Skeletal muscle satellite cell (primary cell): ENCODE results near the gene TPRG1.

Experiments
- H3K27me3 ChIP-seq: 2 replicates; pipeline ENCODE4 v1.7.0; 2013; ENCODE audit warnings: low read length; ENCODE audit not compliant: control insufficient read depth, insufficient read depth
- H3K36me3 ChIP-seq: 2 replicates; pipeline ENCODE4 v1.7.0; 2013; ENCODE audit warnings: mild to moderate bottlenecking, control low read depth, low read length; ENCODE audit not compliant: insufficient read depth
- H3K4me1 ChIP-seq: 2 replicates; pipeline ENCODE4 v1.7.0; 2013; ENCODE audit warnings: low read length; ENCODE audit not compliant: control insufficient read depth, insufficient read depth
- H3K4me2 ChIP-seq: 2 replicates; pipeline ENCODE4 v1.7.0; 2013; ENCODE audit warnings: mild to moderate bottlenecking, low read length
- H3K4me3 ChIP-seq: 2 replicates; pipeline ENCODE4 v1.7.0; 2013; ENCODE audit warnings: low read length
- H3K9ac ChIP-seq: 2 replicates; pipeline ENCODE4 v1.7.0; 2013; ENCODE audit warnings: mild to moderate bottlenecking, low read depth, low read length, moderate library complexity
- H3K9me3 ChIP-seq: replicated peaks from 2 replicates; pipeline ENCODE4 v1.7.0; 2013; ENCODE audit warnings: mild to moderate bottlenecking, control low read depth, low read length

The TPRG1 gene

GRCh38 chr3:189235214-189235613 is 63.4 kb downstream of the TPRG1 start:
- Histone ChIP-seq H3K36me3 (no peaks in the 10 kb centered on the region), H3K27me3 (no peaks in the 10 kb centered on the region), H3K9ac (no peak overlapping the region), H3K4me3 (no peak overlapping the region), H3K9me3 (no peaks in the 10 kb centered on the region), H3K4me1 (no peaks in the 10 kb centered on the region), H3K4me2 (no peak overlapping the region)

DNA sequence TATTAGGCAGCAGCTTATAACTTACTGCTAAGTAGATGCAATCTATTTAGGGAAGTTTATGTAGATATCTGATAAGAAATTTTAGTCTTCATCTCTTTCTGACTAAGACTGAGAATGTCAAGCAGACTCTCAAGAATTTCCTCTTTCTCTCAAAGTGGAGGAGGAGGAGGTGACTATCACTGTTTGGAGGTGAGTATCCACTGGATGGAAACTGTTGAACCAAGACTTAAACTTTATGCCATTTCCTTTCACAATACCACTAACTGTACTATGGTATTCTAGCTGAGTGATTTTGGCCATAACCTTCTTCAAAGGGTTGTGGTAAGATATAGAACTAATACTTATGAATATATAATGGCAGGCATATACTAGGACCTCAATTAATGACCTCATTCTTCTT is 64.6 kb downstream of the TPRG1 start:
- no peaks in the 10 kb centered on the region for H3K9me3 ChIP-seq
- no peaks in the 10 kb centered on the region for H3K27me3 ChIP-seq
- no peaks in the 10 kb centered on the region for H3K36me3 ChIP-seq
- H3K4me1 ChIP-seq = no peaks in the 10 kb centered on the region
- no peak overlapping the region for H3K4me3 ChIP-seq
- no peak overlapping the region for H3K9ac ChIP-seq
- no peak overlapping the region for H3K4me2 ChIP-seq

DNA sequence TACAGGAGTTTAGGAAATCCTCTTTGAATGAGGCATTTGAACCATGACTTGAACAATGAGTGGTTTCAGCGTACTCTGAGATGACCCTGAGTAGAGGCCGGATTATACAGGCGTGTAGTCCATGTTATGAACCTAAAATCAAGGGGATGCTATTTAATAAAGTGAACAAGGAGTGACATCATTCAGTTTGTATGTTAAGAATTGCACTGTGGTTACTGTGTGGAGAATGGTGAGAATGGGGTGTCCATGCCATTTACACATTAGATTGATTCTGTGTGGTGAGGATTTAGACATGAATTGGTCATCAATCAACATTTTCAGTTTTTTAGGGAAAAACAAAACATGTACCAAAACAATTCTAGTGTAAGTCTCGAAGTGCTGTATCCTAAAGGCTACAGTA is 65.8 kb downstream of the TPRG1 start:
- no peak overlapping the region for H3K4me2 ChIP-seq
- H3K27me3 ChIP-seq = no peaks in the 10 kb centered on the region
- no peaks in the 10 kb centered on the region for H3K4me1 ChIP-seq
- no peak overlapping the region for H3K4me3 ChIP-seq
- no peaks in the 10 kb centered on the region for H3K36me3 ChIP-seq
- H3K9me3 ChIP-seq = no peaks in the 10 kb centered on the region
- no peak overlapping the region for H3K9ac ChIP-seq

DNA sequence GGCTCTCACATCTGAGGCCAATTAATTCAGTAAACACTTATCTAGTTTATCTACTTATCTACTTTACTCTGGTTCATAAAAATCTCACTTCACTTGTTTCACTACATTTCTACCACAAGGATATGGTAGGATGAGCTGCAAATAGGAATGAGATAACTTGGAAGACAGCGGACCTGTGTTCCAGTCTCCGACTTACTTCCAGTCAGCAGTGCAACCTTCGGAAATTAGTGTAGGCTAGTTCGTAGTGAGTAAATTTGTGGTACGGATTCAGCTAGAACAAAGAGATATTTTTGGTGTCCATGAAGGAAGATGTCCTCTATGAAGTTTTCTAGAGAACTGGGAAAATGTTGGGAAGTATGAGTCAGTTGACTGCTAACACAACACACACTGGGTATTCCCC is 66.3 kb downstream of the TPRG1 start:
- Histone ChIP-seq H3K4me1 (no peaks in the 10 kb centered on the region), H3K4me2 (no peak overlapping the region), H3K9me3 (no peaks in the 10 kb centered on the region), H3K27me3 (no peaks in the 10 kb centered on the region), H3K9ac (no peak overlapping the region), H3K4me3 (no peak overlapping the region), H3K36me3 (no peaks in the 10 kb centered on the region)

DNA sequence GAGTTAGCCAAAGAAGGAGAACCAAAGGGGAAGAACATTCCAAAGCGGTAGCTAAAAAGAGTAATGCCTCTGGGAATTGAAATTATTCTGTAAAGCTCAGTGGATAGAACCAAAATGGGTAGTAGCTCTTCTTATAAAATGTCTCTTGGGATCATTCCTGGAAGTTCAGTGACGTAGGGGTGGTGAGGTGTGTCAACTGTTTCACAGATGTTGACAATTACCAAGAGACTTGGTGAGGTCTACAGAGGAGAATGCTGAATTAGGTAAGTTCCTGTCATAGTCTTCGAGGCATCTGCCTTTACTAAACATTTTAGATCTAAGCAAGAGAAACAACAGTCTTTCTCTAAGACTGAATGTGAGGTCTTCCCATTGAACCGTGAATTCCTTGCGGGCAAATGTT is 67.8 kb downstream of the TPRG1 start:
- Histone ChIP-seq H3K27me3 (no peaks in the 10 kb centered on the region), H3K9ac (no peak overlapping the region), H3K4me3 (no peak overlapping the region), H3K9me3 (no peaks in the 10 kb centered on the region), H3K4me2 (no peak overlapping the region), H3K36me3 (no peaks in the 10 kb centered on the region), H3K4me1 (no peaks in the 10 kb centered on the region)

DNA sequence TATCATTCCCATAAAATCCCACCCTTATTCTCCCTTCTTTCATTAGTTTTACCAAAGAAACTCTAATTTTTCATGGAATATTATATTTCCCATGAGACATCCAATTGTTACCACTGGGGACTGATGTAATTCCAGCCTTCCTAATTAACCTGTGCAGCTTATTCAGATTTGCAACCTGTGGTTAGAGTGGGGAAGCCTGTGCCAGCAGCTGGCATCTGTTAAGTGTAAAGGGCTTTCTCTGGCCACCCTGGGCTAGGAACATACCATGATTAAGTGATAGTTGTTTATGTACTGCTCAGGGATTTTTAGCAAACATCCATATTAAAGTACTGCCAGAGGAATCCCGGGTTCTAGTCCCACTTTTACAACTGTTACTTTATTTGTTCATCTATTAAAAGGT is 78.2 kb downstream of the TPRG1 start:
- H3K9ac ChIP-seq = no peak overlapping the region
- H3K36me3 ChIP-seq = no peaks in the 10 kb centered on the region
- no peak overlapping the region for H3K4me3 ChIP-seq
- H3K9me3 ChIP-seq = no peaks in the 10 kb centered on the region
- H3K4me2 ChIP-seq = no peak overlapping the region
- H3K4me1 ChIP-seq = no peaks in the 10 kb centered on the region
- H3K27me3 ChIP-seq = no peaks in the 10 kb centered on the region

GRCh38 chr3:189258261-189258660 is 86.5 kb downstream of the TPRG1 start:
- no peaks in the 10 kb centered on the region for H3K36me3 ChIP-seq
- H3K9ac ChIP-seq = no peak overlapping the region
- H3K4me1 ChIP-seq = peaks cover 5% of the 10 kb centered on the region
- H3K4me3 ChIP-seq = no peak overlapping the region
- no peak overlapping the region for H3K4me2 ChIP-seq
- H3K27me3 ChIP-seq = no peaks in the 10 kb centered on the region
- no peaks in the 10 kb centered on the region for H3K9me3 ChIP-seq

DNA sequence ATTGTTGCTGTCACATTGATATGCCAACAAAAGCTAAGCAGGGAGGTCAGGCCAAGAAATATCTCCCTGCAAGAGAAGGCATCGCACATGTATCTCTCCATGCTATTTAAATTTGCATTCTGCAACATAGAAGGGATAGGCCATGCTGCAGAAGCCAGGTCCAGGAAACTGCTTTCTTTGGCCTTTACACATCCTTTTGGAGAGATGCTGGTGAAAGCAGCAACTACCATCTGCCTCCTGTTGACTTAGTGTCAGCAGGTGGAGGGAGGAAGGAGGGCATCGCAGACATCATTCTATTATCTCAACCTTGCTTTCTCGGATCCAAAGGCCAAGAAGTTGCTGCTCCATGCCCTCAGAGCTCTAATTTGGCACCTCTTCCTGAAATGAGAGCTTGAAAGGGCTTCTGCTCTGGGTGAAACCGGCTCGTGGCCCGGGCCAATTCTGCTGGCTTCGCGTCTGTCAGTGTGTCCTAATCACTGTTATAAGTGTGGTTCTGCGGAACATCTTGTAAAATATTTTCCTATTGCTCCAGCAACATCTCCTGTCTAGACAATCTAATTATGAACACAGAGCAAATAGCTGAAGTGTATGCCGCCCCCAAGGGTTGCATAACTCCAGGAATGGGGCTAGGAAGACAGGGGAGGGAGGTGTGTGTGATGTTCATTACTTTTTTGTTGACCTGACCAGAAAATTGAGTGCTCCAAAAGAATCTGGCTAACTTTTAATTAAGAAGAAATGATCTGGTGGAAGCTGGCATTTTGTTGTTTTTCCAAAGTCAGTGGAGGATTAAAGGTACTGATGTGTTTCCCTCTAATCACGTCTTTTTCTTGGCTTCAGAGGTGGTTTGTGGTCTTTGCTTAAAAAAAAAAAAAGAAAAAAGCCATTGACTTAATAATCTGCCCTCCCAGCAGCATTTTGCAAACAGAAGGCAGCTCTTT is 89.1 kb downstream of the TPRG1 start:
- Histone ChIP-seq H3K4me2 (no peak overlapping the region), H3K9ac (no peak overlapping the region)

DNA sequence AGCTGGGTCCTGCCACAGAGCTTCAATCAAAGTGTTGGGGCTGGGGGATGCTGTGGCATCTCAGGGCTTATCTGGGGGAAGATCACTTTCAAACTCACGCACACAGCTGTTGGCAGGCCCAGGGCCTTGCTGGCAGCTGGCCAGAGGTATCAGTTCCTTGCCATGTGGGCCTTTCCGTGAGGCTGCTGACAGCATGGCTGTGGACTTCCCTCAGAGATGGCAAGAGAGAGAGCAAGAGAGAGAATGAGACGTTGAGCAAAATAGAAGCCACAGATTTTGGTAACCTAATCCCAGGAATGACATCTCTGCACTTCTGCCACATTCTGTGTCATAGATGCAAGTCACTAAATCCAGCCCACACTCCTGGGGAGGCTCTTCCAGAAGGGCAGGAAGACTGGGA is 91.0 kb downstream of the TPRG1 start:
- no peaks in the 10 kb centered on the region for H3K9me3 ChIP-seq
- no peaks in the 10 kb centered on the region for H3K27me3 ChIP-seq
- no peak overlapping the region for H3K4me3 ChIP-seq
- no peak overlapping the region for H3K4me2 ChIP-seq
- peaks cover 5% of the 10 kb centered on the region for H3K4me1 ChIP-seq
- no peaks in the 10 kb centered on the region for H3K36me3 ChIP-seq
- no peak overlapping the region for H3K9ac ChIP-seq

More for the DNA sequence above, 89.1 kb downstream of the TPRG1 start:
- no peaks in the 10 kb centered on the region for H3K9me3 ChIP-seq
- peaks cover 5% of the 10 kb centered on the region for H3K4me1 ChIP-seq
- no peaks in the 10 kb centered on the region for H3K27me3 ChIP-seq
- H3K4me3 ChIP-seq = no peak overlapping the region
- no peaks in the 10 kb centered on the region for H3K36me3 ChIP-seq

- no peaks in the 10 kb centered on the region for H3K9me3 ChIP-seq
- no peak overlapping the region for H3K4me2 ChIP-seq
- H3K4me3 ChIP-seq = no peak overlapping the region
- H3K4me1 ChIP-seq = no peaks in the 10 kb centered on the region
- no peaks in the 10 kb centered on the region for H3K36me3 ChIP-seq
- H3K27me3 ChIP-seq = no peaks in the 10 kb centered on the region
- H3K9ac ChIP-seq = no peak overlapping the region
These were observed 96.3 kb downstream of the TPRG1 start for GRCh38 chr3:189267981-189268613.

DNA sequence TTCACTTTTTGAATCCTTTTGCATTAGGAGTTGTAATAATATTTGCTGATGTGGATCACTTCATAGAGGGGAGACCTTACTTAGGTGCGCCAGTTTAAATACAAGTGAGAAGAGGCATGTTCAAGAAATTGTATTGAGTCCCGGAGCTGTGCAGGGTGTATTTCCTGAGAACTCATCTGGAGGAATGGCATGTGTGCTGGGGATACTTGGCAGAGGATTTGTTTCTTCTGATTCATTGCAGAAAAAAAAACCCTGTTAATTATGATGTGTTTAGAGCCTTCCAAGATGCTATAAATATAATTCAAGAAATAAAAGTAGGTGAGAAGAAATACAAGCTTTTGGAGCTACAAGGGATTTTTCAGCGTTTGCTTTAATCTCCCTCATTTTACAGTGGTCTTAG is 97.6 kb downstream of the TPRG1 start:
- Histone ChIP-seq H3K9ac (no peak overlapping the region), H3K4me1 (peaks cover 12% of the 10 kb centered on the region), H3K36me3 (no peaks in the 10 kb centered on the region), H3K27me3 (no peaks in the 10 kb centered on the region), H3K4me2 (no peak overlapping the region), H3K9me3 (no peaks in the 10 kb centered on the region), H3K4me3 (no peak overlapping the region)
